ENCODE data around the gene GPR108.

The GPR108 gene

DNA sequence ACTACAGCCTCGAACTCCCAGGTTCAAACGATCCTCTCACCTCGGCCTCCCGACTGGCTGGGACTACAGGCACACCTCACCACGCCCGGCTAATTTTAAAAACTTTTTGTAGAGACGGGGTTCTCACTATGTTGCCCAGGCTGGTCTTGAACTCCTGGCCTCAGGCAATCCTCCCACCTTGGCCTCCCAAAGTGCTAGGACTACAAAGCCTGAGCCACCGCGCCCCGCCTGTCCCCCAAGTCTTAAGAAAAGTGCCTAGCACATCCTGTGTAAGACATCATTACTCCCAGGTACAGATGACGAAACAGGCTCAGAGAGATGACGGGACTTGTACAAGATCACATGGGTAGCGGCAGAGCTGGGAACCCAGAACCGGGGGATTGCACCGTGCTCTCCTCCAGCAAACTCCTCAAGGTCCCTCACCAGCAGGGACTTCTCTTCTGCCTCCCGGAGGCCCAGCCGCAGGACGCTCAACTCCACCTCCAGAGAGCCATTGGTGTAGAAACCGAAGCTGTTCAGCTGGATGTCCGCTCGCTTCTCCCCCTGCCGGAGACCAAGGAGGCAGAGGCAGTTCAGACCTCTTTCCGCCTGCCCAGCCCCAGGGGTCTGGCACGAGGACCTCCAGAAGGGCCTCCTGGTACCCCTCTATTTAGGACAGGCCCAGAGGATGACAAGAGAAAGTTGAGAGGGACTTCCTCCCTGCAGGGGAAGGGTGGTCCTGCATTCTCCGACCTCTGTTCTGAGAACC, 1.0 kb downstream of the GPR108 start:
- no peak for DNase-seq

GRCh38 chr19:6735181-6735911, 2.0 kb downstream of the GPR108 start:
- DNase-seq: no peak

GRCh38 chr19:6734096-6734696, 3.2 kb downstream of the GPR108 start:
- no peak for DNase-seq

DNA sequence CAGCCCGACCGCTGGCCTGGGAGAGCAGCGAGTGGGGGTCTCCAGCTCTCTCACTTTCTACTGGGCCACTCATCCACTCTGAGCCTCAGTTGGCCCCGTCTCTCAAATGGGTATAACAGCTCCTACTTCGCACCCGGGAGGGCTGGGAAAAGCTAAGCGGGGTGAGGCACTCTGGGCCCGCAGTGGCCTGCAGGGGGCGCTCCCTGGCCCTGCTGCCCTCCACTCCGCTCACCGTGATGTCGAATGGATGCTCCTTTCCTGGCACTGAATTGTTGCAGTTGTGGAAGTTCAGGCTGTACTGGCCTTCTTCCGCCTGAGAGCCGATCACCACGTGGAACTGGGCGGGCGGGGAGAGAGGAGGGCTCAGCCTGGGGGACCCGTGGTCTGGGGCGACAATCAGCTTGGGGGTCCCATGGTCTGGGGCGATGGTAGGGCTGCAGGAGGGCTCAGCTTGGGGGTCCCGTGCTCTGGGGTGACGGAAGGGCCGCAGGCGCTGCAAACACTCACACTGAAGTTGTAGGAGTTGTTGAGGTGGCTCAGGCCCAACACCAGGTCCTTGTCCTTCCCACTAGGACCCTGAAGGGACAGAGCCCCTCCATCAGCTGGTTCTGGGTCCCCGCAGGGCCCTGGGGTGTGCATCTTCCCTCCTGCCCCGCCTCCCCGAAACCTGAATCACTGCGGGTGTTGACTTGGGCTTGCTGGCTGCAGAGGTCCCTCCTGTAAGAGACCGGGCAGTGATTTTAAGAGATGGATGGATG, 3.9 kb downstream of the GPR108 start:
- DNase-seq: no peak

GRCh38 chr19:6732803-6733337, 4.5 kb downstream of the GPR108 start:
- no peak for DNase-seq

DNA sequence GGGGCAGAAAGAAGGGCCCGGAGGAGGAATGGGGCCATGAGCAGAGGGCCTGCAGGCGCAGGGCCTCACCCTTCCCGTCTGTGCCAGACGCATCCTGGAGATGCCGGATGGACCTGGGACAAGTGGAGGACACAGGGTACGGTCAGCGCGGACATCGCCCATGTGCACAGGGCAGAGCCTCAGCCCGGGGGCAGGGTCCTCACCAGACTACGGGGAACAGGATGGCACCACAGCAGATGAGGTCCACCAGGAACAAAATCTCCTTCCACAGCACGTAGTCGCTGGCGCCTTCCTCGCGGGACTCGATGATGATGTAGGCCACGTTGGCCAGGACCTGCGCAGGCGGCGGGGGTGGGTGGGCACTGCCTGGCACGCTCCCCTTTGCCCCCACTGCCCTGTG, 5.6 kb downstream of the GPR108 start:
- no peak for DNase-seq

- DNase-seq: no peak
Measured at GRCh38 chr19:6730941-6731670, 6.3 kb downstream of the GPR108 start.

GRCh38 chr19:6730153-6730804, 7.1 kb downstream of the GPR108 start:
- no peak for DNase-seq

DNA sequence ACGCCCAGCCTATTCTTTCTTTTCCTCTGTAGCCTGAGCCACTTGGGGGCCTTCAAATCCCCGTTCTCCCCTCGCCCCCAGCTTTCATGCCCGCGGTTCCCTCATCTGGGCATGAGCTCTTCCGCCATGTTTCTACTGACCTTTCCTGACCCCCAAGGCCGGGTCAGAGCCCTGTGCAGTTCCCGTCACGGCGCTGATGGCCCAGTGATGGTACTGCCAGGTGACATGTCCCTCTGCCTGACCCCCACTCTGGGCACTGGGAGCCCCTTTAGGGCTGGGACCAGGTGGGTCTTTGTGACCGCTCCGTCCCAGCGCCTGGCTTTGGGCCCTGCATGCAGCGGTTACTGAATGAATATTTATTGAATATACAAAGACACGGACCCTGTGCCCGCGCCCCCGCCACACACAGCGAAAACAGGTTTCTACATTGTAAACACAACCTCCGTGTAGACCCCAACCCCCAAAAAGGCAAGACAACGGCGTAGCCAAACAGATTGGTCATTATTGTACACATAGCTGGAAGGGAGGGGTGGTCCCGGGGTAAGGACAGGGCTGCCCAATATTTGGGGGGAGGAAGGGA, 7.7 kb downstream of the GPR108 start:
- no peak for DNase-seq

GRCh38 chr19:6728346-6728745, 9.0 kb downstream of the GPR108 start:
- DNase-seq: no peak

GRCh38 chr19:6725513-6726231, 11.7 kb downstream of the GPR108 start:
- DNase-seq: no peak

DNA sequence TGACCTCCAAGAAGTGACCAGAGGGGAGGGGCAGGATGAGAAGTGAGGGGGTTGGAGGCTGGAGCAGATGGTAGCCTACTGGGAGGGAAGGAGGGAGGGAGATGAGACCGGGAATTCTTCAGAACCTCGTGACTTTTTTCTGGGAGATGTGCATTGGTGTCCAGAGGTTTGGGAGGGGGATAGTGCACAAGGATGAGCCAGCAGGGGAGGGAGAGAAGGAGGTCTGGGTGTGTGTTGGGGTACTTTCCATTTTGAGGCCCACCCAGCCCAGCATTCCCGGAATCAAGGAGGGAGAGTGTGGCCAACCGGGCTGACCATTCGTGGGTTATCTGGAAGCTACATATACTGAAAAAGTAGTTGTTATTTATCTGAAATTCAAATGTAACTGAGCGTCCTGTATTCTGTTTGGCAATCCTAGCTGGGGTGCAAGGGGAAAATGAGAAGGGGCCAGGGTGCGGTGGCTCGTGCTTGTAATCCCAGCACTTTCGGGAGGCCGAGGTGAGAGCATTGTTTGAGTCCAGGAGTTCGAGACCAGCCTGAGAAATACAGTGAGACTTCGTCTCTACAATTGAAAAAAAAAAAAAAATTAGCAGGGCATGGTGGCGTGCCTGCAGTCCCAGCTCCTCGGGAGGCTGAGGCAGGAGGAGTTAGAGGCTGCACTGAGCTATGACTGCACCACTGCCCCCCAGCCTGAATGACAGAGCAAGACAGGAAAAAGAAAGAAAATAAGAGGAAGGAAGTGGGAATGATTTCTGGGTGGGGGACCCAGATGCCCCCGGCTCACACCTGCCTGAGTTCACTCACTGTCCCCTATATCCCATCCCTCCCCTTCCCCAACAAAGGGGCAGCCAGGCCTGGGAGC, 12.5 kb downstream of the GPR108 start:
- no peak for DNase-seq

- no peak for DNase-seq
Measured at GRCh38 chr19:6723738-6724137, 13.6 kb downstream of the GPR108 start.

- DNase-seq: no peak
Measured at GRCh38 chr19:6723108-6723618, 14.2 kb downstream of the GPR108 start.

GRCh38 chr19:6721773-6722172, 15.6 kb downstream of the GPR108 start:
- no peak for DNase-seq

DNA sequence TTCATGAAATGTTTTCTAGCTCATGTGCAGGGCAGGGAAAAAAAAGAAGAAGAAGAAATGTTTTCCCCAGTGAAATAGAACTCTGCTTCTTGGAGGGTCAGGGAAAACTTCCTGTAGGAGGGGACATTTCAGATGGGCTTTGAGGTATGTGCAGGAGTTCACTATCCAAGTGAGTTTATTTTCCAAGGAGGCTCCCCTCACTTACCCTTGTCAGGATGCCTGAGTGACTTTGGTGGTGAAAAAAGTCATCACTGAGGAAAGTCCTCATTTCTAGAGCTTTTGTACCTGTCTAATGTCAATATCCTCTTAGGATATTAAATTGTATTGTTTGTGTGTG, 16.3 kb downstream of the GPR108 start:
- DNase-seq: no peak

DNA sequence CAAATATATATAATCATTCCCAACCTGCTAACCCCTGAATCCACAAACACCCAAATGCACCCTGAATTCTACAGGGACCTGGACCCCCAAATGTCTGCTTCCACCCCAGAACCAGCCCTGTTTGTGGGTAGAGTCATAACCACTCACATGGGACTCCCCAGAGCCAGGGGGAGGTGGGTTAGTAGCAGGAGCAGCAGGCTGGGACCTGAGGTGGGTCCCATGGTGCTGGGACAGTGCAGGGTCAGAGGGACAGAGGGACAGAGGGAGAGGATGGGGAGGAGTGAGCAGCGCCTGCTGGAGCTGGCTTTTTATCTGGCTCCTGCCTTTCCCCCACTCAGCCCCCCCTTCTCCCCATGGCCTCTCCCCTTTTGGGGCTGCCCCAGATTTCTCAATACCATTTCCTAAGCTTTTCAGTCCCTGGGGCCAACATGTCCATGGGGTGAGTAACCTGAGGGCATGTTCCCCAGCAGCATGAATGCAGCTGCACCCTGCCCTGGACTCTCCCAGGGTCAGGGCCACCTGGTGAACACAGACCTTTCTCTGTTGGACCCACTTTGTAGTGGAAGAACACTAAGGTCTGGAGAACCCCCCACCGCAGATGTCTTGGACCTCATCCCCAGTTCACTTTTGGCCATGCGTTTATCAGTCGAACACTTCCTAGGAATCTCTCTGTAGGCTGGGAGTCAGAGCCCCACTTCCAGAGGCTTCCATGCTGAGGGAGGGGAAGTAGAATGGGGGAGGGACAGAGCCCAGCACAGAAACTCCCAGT, 16.8 kb downstream of the GPR108 start, which contains the start of gene C3:
Gene C3, minus strand, starts transcription at position 282 of the 769 bp plus-strand sequence. Its CDS starts 61 bp downstream, at position 221.
- DNase-seq: no peak

DNA sequence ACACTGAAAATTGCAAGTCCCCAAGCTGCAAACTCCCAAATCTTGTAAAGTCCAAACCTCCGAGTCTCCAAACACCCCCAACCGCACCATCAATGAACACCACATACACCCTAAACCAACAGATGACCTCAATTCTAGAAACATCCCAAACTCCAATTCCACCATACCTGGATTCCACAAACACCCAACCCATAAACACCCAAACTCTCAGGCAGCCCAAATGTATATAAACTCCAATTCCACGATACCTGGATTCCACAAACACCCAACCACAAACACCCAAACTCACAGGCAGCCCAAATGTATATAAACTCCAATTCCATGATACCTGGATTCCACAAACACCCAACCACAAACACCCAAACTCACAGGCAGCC, 17.4 kb downstream of the GPR108 start:
- DNase-seq: no peak

GRCh38 chr19:6719540-6719861, 17.9 kb downstream of the GPR108 start:
- DNase-seq: no peak

Measured in NCI-H187 treated with DMSO at 0.1 percent for 48 hours (cell line).